Hematopoietic multipotent progenitor cell treated with erythropoietin and hydrocortisone succinate and interleukin-3 and kit ligand, for 15 days (in vitro differentiated cells): ENCODE results near the gene PDK2.

Source experiments
- DNase-seq: peaks from one replicate; pipeline ENCODE4 v3.0.0-alpha.2; 2015; ENCODE audit warnings: low spot score

The PDK2 gene

GRCh38 chr17:50117202-50118051 lies 22.3 kb downstream of the PDK2 start:
- no peak for DNase-seq

- no peak for DNase-seq
Measured at GRCh38 chr17:50118076-50118827, 23.1 kb downstream of the PDK2 start.

GRCh38 chr17:50118828-50119218 lies 23.7 kb downstream of the PDK2 start:
- no peak for DNase-seq

- DNase-seq = no peak
Measured at GRCh38 chr17:50120475-50121253, 25.5 kb downstream of the PDK2 start.

- DNase-seq = no peak
Measured at GRCh38 chr17:50122945-50123344, 27.8 kb downstream of the PDK2 start.

GRCh38 chr17:50123649-50124349 lies 28.6 kb downstream of the PDK2 start:
- DNase-seq = no peak

GRCh38 chr17:50125420-50125997 lies 30.4 kb downstream of the PDK2 start:
- DNase-seq = no peak

GRCh38 chr17:50127697-50128361 lies 32.7 kb downstream of the PDK2 start:
- no peak for DNase-seq

GRCh38 chr17:50128441-50129352 lies 33.5 kb downstream of the PDK2 start:
- no peak for DNase-seq

GRCh38 chr17:50129353-50129727 lies 34.2 kb downstream of the PDK2 start:
- DNase-seq = no peak

- DNase-seq = no peak
Measured at GRCh38 chr17:50129728-50130558, 34.8 kb downstream of the PDK2 start, which contains the start of gene SAMD14. Gene SAMD14, minus strand, starts transcription at chr17:50130160. Its CDS starts 5,201 bp downstream, at chr17:50124959.

- DNase-seq = no peak
Measured at GRCh38 chr17:50130559-50131305, 35.6 kb downstream of the PDK2 start.

- DNase-seq = no peak
Measured at GRCh38 chr17:50132104-50132794, 37.1 kb downstream of the PDK2 start.

- DNase-seq = no peak
Measured at GRCh38 chr17:50133028-50133768, 38.0 kb downstream of the PDK2 start.

GRCh38 chr17:50133769-50134099 lies 38.6 kb downstream of the PDK2 start:
- no peak for DNase-seq

- DNase-seq = no peak
Measured at GRCh38 chr17:50134206-50135110, 39.3 kb downstream of the PDK2 start.
